Measurements from ENCODE around the gene KANSL1.

DNA sequence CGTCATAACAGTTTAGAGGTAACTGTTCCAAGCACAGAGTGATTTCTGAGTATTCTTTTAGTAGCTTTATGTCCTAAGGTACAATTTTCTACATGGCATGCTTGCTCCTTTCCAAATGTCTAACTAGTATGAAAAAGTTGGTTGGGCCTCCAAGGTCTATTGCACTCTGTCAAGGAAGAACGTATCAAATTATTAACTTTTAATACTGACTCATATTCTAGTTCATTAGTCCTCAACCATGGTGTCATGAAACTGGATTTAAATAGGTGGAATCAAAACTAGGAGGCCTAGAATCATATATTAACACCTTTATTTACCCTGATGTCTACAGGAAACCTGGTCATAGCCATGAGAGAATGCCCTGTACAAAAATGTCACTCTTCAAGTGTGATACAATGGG, 132.8 kb downstream of the KANSL1 start:
- TF ChIP-seq, protein P1, sequence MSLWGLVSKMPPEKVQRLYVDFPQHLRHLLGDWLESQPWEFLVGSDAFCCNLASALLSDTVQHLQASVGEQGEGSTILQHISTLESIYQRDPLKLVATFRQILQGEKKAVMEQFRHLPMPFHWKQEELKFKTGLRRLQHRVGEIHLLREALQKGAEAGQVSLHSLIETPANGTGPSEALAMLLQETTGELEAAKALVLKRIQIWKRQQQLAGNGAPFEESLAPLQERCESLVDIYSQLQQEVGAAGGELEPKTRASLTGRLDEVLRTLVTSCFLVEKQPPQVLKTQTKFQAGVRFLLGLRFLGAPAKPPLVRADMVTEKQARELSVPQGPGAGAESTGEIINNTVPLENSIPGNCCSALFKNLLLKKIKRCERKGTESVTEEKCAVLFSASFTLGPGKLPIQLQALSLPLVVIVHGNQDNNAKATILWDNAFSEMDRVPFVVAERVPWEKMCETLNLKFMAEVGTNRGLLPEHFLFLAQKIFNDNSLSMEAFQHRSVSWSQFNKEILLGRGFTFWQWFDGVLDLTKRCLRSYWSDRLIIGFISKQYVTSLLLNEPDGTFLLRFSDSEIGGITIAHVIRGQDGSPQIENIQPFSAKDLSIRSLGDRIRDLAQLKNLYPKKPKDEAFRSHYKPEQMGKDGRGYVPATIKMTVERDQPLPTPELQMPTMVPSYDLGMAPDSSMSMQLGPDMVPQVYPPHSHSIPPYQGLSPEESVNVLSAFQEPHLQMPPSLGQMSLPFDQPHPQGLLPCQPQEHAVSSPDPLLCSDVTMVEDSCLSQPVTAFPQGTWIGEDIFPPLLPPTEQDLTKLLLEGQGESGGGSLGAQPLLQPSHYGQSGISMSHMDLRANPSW (CRISPR knock-in tag; conservative IDR thresholded peaks at IDR 0.05; ENCODE audit: low read depth): no peak
- TF ChIP-seq, protein P2, sequence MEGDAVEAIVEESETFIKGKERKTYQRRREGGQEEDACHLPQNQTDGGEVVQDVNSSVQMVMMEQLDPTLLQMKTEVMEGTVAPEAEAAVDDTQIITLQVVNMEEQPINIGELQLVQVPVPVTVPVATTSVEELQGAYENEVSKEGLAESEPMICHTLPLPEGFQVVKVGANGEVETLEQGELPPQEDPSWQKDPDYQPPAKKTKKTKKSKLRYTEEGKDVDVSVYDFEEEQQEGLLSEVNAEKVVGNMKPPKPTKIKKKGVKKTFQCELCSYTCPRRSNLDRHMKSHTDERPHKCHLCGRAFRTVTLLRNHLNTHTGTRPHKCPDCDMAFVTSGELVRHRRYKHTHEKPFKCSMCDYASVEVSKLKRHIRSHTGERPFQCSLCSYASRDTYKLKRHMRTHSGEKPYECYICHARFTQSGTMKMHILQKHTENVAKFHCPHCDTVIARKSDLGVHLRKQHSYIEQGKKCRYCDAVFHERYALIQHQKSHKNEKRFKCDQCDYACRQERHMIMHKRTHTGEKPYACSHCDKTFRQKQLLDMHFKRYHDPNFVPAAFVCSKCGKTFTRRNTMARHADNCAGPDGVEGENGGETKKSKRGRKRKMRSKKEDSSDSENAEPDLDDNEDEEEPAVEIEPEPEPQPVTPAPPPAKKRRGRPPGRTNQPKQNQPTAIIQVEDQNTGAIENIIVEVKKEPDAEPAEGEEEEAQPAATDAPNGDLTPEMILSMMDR (IDR thresholded peaks at IDR 0.05): no peak
- TF ChIP-seq NFYB (CRISPR knock-in tag; conservative IDR thresholded peaks at IDR 0.05; ENCODE audit: low read depth) (no peak), SMAD4 (CRISPR knock-in tag; IDR thresholded peaks at IDR 0.05) (no peak), KAT7 (CRISPR knock-in tag; IDR thresholded peaks at IDR 0.05; ENCODE audit: borderline replicate concordance) (no peak), CREB1 (CRISPR knock-in tag; IDR thresholded peaks at IDR 0.05) (no peak), ZNF138 (CRISPR knock-in tag; conservative IDR thresholded peaks at IDR 0.05) (no peak)
- TF ChIP-seq, protein P3, sequence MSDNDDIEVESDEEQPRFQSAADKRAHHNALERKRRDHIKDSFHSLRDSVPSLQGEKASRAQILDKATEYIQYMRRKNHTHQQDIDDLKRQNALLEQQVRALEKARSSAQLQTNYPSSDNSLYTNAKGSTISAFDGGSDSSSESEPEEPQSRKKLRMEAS (CRISPR knock-in tag; IDR thresholded peaks at IDR 0.05): no peak
- TF ChIP-seq, protein P4, sequence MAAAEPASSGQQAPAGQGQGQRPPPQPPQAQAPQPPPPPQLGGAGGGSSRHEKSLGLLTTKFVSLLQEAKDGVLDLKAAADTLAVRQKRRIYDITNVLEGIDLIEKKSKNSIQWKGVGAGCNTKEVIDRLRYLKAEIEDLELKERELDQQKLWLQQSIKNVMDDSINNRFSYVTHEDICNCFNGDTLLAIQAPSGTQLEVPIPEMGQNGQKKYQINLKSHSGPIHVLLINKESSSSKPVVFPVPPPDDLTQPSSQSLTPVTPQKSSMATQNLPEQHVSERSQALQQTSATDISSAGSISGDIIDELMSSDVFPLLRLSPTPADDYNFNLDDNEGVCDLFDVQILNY (CRISPR knock-in tag; IDR thresholded peaks at IDR 0.05): no peak

All from WTC11 (cell line).